Left cardiac atrium (tissue), 4 donors: ENCODE measurements around the gene HPCAL4. TPM values are rescaled to one million over a fixed set of nuclear protein-coding genes. Genes with fewer than 3 reads are reported as not detected.

Source experiments
- ATAC-seq, 2 donors: fragments of 200-7000 bp; cut with Tn5 transposase; one replicate each; pipeline ENCODE4 v1.9.1; 2020; ENCODE audit warnings: mild to moderate bottlenecking in 2 of 2, moderate library complexity in 2 of 2
- DNase-seq: peaks from one replicate; pipeline ENCODE4 v3.0.0-alpha.2; 2020
- intact Hi-C, 2 donors: fragments of 100-400 bp; cut with DNase I; formaldehyde crosslinking; loops; one replicate each; pipeline versions ENCODE4 v1.14.1 to v1.15.1; 2022 to 2023
- long read RNA-seq: library from polyadenylated mRNA; unstranded; transcript quantifications from one replicate; pipeline ENCODE4 v2.0.0, GENCODE V29; 2021
- total RNA-seq, 2 donors: library from RNA; stranded (reverse); fragmentation: NEBNext Ultra II Directional; extraction: Animal tissue kit (Norgen Biotek cat#: 25700); gene quantifications; one replicate each; pipeline ENCODE4 v1.2.1, GENCODE V29; 2021
- donor health status: DM: no; HTN: yes; CAD: no.
- donor health status: DM: no; HTN: yes; CAD: no; lungs with severe emphysema.
- donor health status: DM: yes; HTN: yes; CAD: no.
- donor health status: Dilated cardiomyopathy.

Gene HPCAL4
- 1 to 10 TPM in 1 of 2 donors, under 1 TPM in 1; 0.58 to 2.6 TPM for total RNA-seq
- long read RNA-seq, full-length matches to known transcripts = 2 of 2 reads
- long read RNA-seq, partial matches to known transcripts = 0 of 2 reads
- long read RNA-seq, other reads (novel, unspliced or antisense) = 0 of 2 reads

DNA sequence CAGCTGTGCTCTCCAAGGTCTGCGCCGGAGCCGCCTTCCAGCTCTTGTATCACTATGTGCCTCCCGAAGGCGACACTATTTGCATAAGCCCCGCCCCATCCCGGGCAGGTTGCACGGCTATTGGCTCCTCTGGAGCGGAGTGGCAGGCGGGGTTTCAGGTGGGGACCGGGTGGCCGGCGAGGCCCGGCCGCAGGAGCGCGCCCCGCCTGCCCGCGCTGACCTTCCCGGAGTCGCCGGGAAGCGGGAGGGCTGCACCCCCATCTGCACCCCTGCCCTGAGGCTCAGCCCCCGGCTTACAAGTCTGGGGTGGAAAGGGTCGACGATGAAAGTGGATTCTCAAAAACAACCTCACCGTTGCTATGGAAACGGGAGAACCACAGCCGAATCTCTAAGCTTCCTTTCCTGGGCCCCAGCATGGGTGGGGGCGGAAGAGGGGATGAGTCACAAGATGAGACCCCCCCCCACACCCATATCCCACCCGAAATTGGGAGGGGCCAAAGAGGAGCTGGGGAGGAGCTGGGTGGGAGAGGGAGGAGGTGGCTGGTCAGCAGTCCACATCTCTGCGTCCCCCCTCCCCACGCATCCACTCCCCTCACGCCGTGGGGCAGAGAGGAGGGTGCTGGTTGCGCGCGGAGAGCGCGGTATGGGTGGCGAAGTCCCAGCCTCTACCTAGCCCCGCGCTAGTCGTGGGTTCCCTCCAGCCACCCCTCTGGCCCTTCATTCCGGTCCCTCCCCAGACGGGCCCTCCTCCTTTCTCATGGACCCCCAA lies at the start of gene HPCAL4:
TSS of gene HPCAL4 (minus strand) at position 51 of the 769 bp plus-strand sequence. CDS start 6,830 bp downstream, outside the sequence.
- ATAC-seq (peak; percentile 98), DNase-seq (peak; percentile 93)
- intact Hi-C loops = no loop called here

DNA sequence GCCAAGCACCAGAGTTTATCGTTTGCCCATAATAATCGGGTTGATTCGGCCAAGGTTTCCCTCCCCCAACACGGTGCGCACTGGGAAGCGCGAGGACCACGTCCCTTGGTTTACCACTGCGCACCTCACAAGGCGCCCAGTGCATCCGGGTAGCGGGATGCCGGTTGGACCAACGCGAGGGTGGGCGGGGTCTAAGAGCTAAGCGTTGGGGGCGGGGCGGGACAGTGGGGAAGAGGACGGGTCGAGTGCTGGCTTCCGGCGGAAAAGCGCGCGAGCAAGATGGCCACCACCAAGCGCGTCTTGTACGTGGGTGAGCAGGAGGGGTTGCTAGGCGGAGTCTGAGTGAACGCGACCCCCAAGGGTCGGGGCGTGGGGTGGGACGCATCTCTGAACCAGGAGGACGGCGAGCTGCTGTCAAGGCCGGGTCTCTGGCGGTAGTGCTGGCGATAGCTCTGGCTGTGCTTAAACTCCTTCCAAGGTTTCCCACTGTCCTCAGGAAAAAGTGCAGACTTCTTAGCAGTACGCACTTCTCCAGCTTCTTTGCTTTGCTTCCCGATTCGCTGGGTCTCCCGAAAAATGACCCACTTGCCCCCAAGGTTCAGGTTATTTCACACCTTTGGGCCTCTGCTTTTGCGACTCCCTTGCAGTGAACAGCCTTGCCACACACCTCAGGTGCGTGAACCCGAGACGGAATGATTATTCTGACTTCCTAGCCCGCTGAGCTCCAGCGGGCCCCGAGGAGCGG lies 47.6 kb upstream of the HPCAL4 start, which contains the start of gene PPIE:
TSS of gene PPIE (plus strand) at position 261 of the 745 bp plus-strand sequence. CDS start at position 280, 19 bp downstream.
- DNase-seq = peak; percentile 97
- intact Hi-C loops = no loop called here
- ATAC-seq = peak; percentile 99

DNA sequence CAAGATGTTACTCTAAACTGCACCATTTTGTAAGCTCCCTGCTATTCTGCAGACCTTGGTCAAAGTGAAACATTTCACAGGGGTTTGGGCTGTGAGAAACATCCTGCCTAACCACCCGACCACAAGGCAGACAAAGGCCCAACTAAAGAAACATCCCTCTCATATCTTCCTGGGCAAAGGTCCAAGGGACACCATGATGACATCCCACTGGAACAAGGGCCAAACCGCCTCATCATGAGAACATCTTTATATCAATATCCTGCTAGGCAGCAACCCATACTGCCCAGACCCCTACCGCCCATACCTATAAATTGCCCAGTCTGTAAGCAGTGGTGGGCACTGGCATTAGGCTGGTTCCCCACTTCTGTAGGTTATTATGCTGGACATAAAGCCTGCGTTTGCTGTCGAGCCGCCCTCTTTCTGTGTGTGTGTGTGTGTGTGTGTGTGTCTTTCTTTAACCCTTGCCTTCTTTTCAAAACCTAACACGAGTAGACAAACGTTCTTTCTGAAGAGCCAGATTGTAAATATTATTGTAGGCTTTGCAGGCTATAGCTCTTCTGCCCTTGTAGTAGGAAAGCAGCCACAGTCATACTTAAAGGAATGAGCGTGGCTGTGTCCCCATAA lies 46.4 kb upstream of the HPCAL4 start:
- no peak for ATAC-seq
- intact Hi-C loops = no loop called here
- DNase-seq = no peak

DNA sequence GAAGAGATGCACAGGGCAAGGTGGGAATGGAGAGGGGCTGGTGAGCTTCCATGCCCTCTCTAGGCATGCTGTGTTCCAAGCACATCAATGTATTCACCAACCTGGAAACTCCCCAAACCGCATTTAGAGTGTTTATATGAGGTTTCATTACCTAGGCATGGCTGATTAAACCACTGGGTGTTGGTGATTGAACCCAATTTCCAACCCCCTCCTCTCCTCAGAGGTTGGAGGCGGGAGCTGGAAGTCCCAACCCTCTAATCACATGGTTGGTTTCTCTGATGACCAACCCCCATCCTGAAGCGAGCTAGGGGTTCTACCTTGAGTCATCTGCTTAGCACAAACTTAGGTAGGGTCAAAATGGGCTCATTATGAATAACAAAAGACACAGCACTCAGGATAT lies 44.5 kb upstream of the HPCAL4 start:
- intact Hi-C loops = no loop called here
- ATAC-seq = no peak
- no peak for DNase-seq

DNA sequence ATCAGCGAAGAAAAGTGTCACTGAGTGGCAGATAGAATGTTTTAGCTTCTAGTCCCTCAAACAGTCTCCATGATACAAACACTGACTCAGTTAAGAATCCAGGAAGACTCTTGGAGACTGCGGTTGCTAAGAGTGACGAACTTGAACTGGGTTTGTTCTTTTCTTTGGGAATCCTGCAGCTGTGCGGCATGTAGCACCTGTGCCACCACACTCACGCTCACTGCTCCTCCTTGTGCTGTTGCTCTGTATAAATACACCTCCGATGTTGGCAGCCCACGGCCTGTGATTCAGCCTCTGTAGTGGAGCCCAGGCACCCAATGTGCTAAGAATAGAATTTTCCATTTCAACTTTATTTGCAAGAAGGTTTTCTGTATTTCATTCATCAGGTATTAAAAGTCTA lies 41.9 kb upstream of the HPCAL4 start:
- intact Hi-C loops = no loop called here
- ATAC-seq (peak; percentile 52 to 71), DNase-seq (no peak)

DNA sequence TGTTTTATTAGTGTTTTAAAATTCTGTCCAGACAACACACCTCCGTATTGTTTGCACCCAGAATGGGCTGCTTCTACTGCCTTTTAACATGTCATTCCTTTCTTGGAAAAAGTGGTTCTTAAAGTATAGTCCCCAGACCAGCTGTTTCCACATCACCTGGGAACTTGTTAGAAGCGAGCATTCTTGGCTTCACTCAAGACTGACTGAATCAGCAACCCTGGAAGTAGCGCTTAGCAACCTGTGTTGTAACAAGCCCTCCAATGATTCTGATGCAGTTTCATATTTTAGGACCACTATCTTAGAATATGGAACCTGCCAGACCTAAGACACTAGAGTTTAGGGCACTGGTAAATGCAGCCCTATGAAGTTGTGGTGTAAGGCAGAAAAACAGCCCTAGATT lies 41.5 kb upstream of the HPCAL4 start:
- no peak for ATAC-seq
- intact Hi-C loops = no loop called here
- DNase-seq = no peak

DNA sequence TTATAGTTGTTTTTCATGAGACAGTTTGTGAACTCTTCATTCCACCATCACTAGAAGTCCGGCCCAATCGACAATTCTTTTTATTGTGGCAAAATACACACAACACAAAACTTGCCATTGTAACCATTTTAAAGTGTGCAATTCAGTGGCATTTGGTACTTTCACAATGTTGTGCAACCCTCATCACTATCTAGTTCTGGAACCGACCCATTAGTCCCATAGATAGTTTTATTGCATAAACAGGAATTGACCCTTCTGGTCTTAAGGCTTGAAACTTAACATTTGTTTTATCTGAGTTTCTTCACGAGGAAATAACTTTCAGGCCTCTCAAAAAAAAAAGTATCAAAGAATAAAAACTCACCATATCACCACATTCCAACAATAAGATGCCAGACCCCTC lies 38.6 kb upstream of the HPCAL4 start:
- ATAC-seq (no peak), DNase-seq (no peak)
- intact Hi-C loops = no loop called here

DNA sequence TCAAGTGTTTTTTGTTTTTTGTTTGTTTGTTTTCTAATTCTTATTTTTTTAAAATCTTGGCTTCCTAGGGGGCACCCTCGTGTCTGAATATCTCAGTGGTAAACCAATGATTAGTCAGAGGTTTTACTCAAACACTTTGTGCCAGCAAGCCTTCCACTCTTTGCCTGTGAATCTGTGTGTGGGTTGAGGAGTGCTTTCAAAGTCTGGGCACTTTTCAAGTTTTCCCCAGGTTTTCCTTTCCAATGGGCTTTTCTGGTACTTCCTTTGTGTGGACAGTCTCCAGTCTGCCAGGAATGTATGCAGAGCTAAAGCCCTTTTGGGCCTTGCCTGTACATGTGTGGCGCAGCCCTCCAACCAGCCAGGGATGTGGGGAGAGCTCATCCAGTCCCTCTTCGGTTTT lies 37.8 kb upstream of the HPCAL4 start:
- no peak for ATAC-seq
- no peak for DNase-seq
- intact Hi-C loops = no loop called here

DNA sequence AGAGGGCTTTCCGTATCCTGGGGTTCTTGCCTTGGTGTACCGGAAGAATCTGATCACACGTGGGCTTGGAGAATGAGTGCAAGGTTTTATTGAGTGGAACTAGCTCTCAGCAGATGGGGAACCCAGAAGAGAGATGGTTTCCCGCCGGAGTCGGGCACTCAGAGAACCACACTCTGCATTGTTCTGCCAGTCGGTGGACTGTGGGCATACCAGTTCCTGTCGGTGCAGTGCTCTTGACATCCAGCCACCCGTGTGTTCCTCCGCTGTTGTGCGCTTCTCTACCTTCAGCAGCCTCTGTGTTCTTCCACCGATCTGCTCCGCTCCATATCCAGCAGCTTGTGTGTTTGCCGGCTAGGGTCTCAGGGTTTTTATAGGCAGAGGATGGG lies 36.7 kb upstream of the HPCAL4 start:
- no peak for ATAC-seq
- no peak for DNase-seq
- intact Hi-C loops = no loop called here

DNA sequence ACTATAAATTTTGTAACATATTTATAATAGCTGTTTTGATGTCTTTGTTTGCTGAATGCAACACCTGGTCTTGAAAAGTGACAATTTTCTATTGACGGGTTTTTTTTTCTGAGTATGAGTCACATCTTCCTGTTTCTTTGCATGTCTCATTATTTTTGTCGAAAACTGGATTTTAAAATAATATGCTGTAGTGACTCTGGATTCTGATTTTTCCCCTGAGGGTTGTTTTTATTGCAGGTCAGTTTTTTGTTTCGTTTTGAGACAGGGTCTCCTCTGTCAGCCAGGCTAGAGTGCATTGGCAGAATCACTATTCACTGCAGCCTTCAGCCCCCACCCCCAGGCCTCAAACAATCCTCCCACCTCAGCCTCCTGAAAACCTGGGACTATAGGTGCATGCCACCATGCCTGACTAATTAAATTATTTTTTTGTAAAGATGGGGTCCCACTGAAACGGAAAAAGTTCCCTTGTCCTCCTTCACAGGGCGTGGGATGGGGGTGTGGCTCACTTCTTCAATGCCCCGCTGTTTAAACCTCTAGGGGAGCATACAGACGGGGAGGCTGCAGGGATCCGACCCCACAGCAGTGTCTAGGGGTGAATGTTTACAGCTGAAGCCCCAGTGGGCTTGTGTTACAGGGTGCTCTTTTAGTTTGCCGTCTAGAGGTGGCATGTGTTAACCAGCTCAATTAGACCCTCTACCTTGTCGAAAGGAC lies 36.1 kb upstream of the HPCAL4 start:
- ATAC-seq = no peak
- no peak for DNase-seq
- intact Hi-C loops = no loop called here

DNA sequence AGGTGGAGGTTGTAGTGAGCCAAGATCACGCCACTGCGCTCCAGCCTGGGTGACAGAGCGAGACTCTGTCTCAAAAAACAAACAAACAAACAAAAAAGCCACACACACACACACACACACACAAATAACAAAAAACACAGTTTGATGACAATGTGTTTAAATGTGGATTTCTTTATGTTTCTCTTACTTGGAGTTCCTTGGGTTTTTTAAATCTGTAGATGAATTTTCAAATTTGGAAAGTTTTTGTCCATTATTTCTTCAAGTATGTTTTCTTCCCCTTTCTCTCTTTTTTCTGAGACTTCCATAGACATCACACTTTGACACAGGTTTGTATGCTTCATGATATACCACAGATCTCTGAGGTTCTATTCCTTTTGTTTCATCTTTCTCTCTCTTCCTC lies 35.4 kb upstream of the HPCAL4 start:
- intact Hi-C loops = no loop called here
- ATAC-seq (no peak), DNase-seq (no peak)

DNA sequence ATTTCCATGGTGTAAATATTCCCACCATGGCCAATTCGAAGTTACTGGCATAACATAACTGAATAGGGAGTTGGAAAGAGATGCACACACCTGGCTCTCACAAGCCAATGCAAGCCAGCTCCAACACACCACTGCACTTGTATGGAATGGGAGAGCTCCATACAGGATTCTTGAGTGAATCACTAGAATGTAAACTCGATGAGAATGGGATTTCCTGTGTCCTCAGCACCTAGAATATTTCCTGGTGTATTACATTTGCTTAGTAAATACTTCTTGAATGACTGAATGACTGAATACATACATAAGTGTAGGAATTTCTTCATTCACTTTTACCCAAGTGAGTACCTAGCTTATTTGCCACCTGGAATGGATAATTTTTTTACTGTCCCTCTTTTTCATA lies 31.3 kb upstream of the HPCAL4 start:
- DNase-seq (no peak), ATAC-seq (no peak)
- intact Hi-C loops = loop anchor here (5.0 kb wide), 2 partner anchors 70 to 115 kb away; no protein-coding TSS in a partner anchor

DNA sequence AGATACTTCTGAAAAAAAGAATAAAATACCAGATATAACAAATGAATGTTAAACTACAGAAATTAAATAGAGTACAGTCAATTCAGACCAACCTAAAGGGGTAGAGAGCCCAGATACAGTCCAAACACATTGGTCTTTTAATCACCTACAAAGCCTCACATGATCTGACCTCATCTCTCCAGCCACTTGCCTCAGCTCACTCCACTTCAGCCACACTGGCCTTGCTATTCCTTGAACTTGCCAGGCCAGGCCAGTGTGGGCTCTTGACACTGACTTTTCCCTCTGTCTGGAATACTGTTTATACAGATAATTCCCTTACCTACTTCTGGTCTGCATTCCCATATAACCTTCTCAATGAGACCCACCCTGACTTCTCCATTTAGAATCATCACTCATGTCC lies 30.4 kb upstream of the HPCAL4 start:
- no peak for DNase-seq
- no peak for ATAC-seq
- intact Hi-C loops = loop anchor here (5.0 kb wide), 2 partner anchors 69 to 114 kb away; no protein-coding TSS in a partner anchor

DNA sequence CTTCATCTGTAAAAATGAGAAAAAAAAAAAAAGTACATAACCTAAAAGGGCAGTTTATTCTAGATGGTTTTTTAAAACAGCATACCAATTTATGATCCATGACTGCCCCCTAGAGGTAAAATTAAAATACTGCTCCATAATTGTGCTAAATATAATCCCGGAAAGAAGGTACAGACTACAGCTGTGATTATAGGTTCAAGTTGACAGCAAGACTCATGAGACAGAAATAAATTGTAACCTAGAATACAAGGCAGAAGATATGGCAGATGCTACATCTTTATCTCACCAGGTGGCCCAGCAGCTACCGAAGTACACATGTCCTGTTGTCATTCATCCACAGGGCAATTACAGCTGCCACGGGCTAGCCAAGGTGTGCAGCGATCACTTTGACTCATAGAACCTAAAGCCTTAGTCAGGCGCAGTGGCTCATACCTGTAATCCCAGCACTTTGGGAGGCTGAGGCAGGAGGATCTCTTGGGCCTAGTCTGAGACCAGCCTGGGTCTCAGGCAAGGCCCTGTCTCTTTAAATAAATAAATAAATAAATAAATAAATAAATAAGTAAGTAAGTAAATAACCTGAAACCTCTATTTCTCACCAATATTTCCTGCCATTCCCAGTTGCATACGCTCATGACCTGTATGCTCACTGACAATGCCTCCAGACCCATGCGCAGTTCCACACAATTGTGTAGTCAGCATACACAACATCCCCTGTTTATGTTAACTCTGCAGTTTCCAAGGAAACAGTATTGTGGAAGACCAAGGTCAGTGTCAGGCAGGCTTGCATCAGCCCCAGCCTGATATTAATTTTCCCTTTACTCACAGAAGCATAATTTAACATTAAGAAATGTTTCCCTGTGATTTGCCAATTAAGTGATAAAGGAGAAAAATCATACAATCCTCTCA lies 29.1 kb upstream of the HPCAL4 start:
- DNase-seq = no peak
- ATAC-seq = peak; percentile 30 to 48
- intact Hi-C loops = loop anchor here (5.0 kb wide), 2 partner anchors 68 to 113 kb away; no protein-coding TSS in a partner anchor

DNA sequence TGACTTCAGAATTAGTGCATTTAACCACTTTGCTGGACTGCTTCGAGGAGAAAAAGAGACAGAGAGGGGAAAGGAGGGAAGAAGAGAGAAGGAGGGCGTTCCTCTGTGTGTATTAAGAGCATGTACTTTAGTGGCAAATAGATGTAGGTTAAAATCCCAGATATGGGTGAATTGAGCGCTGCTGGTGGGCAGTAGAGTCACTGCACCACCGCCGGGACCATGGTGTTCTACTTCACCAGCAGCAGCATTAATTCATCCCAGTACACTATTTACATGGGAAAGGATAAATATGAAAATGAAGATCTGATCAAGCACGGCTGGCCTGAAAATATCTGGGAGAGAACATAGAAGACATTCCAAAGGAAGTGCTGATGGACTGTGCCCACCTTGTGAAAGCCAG lies 26.6 kb upstream of the HPCAL4 start:
- ATAC-seq (no peak), DNase-seq (no peak)
- intact Hi-C loops = loop anchor here in 1 of 2 donors (2.0 to 5.0 kb wide), 2 partner anchors 41 to 109 kb away; no protein-coding TSS in a partner anchor

DNA sequence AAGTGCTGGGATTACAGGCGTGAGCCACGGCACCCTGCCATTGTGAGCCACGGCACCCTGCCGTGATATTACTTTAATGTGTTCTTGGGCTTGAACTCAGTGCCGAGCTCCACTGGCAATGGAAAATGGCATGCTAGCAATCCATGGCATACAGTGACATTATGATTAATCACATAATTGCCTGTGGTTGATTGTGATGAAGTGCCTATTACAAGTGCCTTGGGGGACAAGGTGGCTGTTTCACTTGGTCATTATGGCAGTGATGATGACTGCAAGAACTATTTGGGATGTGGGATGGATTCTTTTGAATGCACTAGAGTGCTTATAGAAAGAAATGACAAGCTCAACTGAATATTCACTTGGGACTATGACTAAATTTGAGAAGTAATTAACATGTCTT lies 22.3 kb upstream of the HPCAL4 start:
- intact Hi-C loops = no loop called here
- no peak for ATAC-seq
- DNase-seq = no peak

DNA sequence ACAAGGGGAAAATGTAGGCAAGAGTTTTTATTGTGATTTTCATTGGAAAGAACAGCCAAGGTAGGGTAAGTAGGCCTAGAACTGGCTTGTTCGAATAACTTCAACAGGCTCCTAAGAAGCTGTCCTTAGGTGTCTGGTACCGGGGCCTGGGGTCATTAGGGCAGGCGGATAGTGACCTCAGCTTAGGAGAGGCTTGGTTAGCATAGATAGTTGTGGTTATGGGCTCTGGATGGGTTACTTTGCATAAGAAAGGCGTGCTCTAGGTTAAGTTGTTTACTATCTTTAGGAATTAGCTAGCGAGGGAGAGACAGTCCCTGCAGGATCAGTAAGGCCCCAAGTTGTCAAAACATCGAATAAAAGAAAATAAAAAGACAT lies 20.7 kb upstream of the HPCAL4 start:
- intact Hi-C loops = no loop called here
- ATAC-seq = no peak
- no peak for DNase-seq
